SW480 (cell line): ENCODE data around the gene IGSF23.
"Not testable (repeated sequence)": the region's sequence is repeated elsewhere in the genome, so short reads cannot be mapped to it uniquely, and the experiment has no call there.

Source experiments
- DNase-seq: peaks from one replicate; pipeline ENCODE4 v3.0.0-alpha.2; 2016; ENCODE audit warnings: low spot score

Gene IGSF23

DNA sequence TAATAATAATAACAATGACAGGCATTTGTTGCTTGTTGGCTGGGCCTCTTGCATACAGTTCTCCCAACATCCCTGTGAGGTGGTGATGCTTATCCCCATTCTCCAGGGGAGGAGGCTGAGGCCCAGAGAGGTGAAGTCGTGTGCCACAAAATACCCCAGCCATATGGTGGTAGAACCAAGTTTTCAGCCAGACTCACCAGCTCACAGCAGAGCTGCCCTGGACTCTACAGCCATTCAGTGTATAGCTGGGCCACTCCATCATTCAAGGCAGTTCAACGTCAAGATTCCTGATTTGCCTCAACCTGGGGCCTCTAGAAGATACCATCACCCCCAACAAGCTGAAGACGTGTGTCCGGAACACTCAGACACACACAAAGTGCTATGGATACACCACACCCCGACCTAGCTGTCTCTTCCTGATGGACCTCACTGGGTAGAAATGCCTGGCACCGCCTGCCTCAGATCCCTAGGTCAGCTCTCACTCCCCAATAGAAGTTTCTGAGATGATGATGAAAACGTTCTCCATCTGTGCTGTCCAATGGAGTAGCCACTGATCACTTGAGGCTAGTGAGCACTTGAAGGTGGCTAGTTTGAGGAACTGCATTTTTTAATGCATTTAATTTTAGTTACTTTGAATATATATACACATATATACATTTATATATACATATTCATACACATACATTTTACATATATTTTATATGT, 53.6 kb downstream of the IGSF23 start:
- DNase-seq: peak; percentile 31

DNA sequence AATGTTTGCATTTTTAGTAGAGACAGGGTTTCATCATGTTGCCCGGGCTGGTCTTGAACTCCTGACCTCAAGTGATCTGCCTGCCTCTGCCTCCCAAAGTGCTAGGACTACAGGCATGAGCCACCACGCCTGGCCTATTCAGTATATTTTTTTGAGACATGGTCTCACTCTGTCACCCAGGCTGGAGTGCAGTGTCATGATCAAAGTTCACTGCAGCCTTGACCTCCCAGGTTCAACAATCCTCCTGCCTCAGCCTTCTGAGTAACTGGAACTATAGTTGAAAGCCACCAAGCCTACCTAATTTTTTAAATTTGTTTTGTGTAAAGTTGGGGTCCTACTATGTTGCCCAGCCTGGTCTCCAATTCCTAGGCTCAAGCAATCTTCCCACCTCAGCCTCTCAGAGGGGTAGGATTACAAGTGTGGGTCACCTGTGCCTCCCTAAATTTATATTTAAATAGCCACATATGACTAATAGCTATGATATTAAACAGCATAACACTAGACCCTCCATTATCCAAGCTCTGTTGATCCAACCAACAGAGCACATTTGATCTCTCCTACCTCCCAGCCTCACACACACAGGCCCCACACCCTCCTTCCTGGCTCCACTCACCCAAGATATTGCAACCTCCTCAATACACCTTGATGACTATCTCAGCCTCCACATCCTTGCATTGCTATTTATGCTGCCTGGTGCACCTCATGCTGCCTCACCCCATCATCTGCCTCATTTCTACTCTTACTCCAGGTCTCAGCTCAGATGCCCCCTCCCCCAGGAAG, 55.8 kb downstream of the IGSF23 start:
- peak; percentile 36 for DNase-seq

GRCh38 chr19:44670027-44670426, 56.7 kb downstream of the IGSF23 start:
- DNase-seq: not testable (repeated sequence)

DNA sequence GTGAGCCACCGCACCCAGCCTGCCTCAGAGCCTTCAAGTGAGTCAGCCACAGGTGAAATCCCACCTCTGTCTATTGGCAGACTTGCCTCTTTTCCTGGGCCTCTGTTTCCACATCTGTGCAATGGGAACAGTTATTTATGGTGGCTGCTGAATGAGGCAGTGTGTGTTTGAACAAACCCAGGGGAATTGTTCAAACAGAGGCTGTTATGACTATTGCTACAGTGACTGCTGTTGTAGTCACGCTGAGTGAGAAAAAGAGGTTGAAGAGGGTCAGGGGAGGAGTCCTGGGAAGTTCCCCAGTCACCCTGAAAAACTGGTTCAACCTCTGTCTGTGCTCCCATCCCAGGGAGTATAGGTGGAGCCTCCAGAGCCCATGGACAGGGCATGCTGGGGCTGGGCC, 58.0 kb downstream of the IGSF23 start, which contains the start of gene CEACAM19:
CEACAM19 (plus strand) TSS at position 83 of the 400 bp plus-strand sequence. CDS start 450 bp downstream, outside the sequence.
- DNase-seq: no peak

DNA sequence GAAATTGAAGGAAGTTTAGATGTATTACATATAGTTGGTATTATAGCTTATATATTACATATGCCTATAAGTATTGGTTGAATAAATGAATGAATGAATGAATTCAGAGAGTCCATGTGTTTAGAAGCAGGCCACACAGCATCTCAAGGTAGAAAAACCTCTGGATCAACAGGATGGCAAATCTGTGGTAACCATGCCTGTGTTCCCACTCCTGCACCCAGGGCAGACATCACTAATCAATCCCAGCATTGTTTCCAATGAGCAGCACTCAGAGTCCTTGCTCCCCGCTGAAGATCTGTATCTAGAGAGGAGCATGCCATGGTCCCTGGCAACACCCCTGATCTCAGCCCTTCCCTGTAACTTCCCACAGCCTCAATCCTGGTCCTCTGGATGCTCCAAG, 58.9 kb downstream of the IGSF23 start:
- DNase-seq: no peak

DNA sequence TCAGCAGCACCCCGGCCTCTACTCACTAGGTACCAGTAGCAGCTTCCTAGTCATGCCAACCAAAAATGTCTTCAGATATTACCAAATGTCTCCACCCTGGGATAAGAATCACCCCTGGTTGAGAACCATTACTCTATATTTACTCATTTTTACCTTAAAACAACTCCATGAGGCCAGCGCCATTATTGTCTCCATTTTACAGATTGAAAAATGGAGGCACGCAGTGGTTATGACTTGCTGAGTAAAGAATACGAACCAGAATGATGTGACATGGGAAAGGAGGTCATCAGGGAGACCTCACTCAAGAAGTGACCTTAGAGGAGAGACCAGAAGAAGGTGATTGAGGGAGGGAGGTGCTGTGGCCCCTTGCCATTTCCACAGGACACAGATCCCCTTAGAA, 60.1 kb downstream of the IGSF23 start:
- DNase-seq: no peak

GRCh38 chr19:44675521-44675920, 62.2 kb downstream of the IGSF23 start:
- DNase-seq: no peak

- peak; percentile 54 for DNase-seq
These were observed 63.9 kb downstream of the IGSF23 start for GRCh38 chr19:44677019-44677811.

DNA sequence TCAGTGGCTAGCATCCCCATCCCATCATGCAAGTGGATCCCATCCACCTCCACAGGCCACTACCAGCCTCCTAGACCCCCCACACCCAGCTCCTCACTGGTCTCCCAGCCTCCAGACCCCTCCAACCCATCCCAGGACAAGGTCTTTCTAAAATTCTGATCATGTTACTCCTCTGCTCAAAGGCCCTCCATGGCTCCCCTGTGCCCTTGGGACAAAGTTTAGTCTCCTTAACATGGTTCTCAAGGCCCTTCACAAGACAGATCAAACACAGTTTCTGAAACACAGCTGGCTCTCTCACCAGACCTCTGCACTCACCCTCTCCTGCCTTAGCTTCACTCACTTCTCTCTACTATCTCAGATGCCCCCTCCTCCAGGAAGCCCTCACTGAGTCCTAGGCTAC, 67.2 kb downstream of the IGSF23 start:
- DNase-seq: no peak

DNA sequence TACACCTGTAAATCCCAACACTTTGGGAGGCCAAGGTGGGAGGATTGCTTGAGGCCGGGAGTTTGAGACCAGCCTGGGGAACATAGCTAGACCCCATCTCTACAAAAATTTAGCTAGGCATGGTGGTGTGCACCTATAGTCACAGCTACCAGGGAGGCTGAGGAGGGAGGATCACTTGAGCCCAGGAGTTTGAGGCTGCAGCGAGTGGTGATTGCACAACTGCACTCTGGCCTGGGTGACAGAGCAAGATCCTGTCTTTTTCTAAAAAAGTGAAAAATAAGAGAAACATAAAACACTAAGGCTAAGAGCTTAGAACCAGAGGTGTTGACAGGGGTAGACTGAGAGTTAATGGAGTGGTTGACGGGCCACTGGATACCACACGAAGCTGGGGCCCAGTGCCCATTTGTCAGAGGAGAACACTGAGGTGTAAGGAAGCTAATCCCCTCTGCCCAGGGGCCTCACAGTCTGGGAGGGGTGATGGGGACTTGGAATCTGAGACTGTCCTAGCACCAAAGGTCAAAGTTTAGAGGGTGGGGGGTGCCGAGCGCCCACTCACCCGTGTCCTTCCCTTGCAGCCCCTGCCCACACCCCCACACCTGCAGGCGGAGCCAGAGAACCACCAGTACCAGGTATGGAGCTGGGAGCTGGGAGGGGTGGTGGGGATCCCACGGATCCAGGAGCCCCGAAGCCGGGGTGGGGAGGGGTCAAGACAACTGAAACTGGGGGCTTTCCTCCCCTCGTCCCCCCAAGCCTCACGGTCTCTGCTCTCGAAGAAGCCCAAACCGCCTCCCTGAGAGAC, 68.8 kb downstream of the IGSF23 start:
- no peak for DNase-seq

- DNase-seq: no peak
These were observed 69.4 kb downstream of the IGSF23 start for GRCh38 chr19:44682807-44683206.

- DNase-seq: no peak
These were observed 70.3 kb downstream of the IGSF23 start for GRCh38 chr19:44683434-44684210.

- not testable (repeated sequence) for DNase-seq
These were observed 71.0 kb downstream of the IGSF23 start for GRCh38 chr19:44684396-44684795.

GRCh38 chr19:44684892-44685863, 71.8 kb downstream of the IGSF23 start:
- peak; percentile 92 for DNase-seq

- no peak for DNase-seq
These were observed 72.5 kb downstream of the IGSF23 start for GRCh38 chr19:44685877-44686276.
